NCI-H748 (cell line): ENCODE results near the gene FAM124B.

Experiments
- DNase-seq: peaks from one replicate; lab custom pipeline; 2025; ENCODE audit not compliant: unreplicated experiment; lab: John Stamatoyannopoulos, UW

Gene FAM124B

DNA sequence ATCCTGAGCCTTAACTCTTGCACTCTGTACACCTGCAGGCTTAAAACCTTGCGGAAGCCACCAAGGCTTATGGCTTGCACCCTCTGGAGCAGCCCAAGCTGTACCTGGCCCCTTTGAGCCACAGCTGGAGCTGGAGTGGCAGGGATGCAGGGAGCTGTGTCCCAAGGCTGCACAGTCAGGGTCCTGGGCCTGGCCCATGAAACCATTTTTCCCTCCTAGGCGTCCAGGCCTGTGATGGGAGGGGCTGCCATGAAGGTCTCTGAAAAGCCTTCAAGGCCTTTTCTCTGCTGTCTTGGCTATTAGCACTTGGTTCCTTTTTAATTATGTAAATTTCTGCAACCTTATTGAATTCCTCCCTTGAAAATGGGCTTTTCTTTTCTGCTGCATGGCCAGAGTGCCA lies 56.4 kb downstream of the FAM124B start:
- DNase-seq: no peak

DNA sequence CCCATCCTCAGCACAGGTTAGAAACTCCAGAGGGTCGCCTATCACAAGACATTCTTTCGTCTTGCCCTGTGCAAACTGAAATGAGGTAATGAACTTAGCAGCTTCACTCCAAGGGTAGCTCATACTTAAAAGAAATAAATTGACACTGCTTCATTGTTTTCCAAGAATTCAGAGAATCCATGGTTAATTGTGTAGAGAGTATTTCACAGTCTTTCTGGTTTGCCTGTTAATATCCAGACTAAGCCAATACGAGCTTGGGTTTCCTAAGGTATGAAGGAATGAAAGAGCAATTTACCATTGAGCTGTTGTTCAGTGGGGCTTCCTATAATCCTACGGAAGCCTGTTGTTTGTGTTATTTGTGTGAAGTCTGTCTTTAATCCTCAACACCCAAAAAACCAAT lies 58.7 kb downstream of the FAM124B start:
- DNase-seq: no peak

DNA sequence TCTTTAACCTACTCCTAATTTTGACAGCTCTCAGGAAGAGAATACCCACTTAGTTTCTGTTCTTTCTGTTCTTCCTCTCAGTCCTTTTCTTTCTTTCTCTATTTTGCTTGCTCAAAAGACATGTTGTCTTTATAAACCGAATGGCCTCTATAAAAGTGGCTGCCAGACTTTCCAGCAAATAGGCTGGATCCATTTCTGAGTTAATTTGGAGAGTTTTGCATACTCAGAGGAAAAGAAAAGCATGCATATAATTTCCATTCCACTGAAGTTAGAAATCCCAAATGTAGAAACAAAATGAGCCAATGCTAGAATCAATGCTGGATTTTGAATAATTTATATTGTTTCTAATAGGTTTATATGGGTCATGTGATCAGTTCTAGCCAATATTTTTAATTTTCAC lies 65.9 kb downstream of the FAM124B start:
- no peak for DNase-seq

DNA sequence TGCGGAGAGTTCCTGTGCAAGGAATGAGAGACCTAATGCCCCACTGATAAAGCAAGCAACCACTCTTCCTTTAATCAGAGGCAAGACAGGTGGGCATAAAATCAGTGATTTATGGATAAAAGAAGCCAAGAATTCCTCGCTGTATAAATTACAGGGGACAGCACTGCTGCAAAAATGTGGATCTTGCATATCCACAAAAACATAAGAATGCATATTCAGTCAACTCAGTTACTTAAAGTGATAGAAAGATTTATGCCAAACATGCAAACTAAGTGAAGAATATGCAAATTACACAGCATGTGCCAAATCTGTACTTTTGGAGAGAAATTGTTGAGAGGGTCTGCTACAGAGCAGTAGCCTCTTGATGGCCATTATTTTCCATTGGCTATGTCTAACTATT lies 67.2 kb downstream of the FAM124B start:
- no peak for DNase-seq

DNA sequence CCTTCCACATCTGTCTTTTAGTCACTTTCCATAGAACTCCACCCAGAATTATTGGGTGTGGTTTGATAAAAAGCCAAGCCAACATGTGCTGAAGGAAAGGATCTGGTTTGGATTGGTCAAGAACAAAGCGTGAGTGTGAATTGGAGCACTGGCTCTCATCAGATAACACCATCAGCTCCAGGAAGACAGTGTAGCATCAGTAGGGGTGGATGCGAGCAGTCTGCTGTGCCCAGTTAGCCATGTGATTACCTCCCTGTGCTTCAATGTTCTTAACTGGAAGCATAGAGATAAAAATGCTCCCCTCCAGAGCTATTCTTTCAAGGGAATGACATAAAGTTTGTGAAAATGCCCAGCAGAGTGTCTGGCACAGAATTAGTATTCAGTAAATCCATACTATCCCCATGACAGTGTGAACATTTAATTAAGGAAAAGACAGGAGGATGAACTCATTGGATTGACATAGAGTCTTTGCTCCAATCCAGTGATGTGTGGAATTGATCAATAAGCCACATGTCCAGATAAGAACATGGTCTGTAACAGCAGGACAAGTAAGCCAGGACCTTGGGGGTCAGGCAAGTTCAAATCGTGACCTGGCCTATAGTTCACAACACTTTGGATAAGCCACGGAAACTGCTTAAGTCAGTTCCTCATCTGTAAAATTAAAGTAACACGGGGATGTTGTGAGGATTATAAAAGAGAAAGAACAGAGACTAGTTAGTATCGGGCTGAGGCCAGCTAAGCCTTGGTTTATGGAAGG lies 68.0 kb downstream of the FAM124B start:
- DNase-seq: no peak

DNA sequence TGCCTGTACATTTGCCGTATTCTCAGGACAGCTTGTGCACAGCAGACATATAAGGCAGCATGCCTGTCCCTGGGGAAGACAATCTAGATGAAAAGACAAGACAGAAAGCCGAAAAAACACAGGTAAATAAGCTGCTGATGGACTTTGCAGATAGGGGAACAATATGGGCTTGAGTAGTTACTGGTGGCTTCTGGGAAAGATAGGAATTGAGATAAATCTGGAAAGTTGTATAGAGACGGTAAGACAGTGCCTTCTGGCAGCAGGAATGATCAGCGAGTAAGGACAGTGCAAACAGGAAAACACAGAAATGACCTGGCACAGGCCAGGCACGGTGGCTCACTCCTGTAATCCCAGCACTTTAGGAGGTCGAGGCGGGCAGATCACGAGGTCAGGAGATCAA lies 70.2 kb downstream of the FAM124B start:
- DNase-seq: no peak

DNA sequence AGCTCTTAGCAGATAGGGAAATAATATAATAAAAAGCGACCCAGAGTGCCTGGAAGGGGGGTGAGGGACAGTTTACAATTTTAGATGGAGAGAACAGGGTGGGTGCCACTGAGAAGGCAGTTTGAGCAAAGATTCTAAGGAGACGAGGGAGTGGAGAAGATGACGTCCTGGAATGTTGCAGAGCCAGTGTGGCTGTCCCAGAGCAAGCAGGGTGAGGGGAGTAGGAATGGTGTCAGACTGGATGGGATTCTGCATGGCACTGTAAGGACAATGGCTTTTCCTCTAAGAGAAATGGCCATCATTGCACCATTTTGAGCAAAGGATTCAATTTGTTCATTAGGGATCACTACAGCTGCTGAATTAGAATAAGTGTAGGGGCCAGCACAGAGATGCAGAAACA lies 73.1 kb downstream of the FAM124B start:
- DNase-seq: no peak
